WTC11 (cell line): ENCODE results near the gene FLT3LG. TPM values are rescaled to one million over a fixed set of nuclear protein-coding genes. Genes with fewer than 3 reads are reported as not detected.

Source experiments
- ATAC-seq: fragments of 200-7000 bp; cut with Tn5 transposase; 2 replicates; pipeline ENCODE4 v1.10.0; 2021; ENCODE audit warnings: mild to moderate bottlenecking, moderate library complexity
- CTCF ChIA-PET: fragments of 300-600 bp; sonication (Branson Sonifier 250); formaldehyde crosslinking; loops from one replicate; lab custom pipeline; 2021; ENCODE audit warnings: antibody characterized with exemption; lab: Charles Lee
- POLR2A ChIA-PET: fragments of 350-600 bp; sonication (Branson Sonifier 250); formaldehyde crosslinking; loops from one replicate; lab custom pipeline; 2021; ENCODE audit warnings: antibody characterized with exemption; lab: Charles Lee
- DNase-seq: peaks from one replicate; pipeline ENCODE4 v3.0.0; 2021; ENCODE audit warnings: low spot score
- H3K27ac Mint-ChIP-seq: 2 replicates; pipeline ENCODE4 v1.8.0; 2021; ENCODE audit warnings: mixed read lengths
- H3K27me3 Mint-ChIP-seq: 2 replicates; pipeline ENCODE4 v1.8.0; 2021; ENCODE audit warnings: low read depth, mild to moderate bottlenecking, moderate library complexity, mixed read lengths
- H3K36me3 Mint-ChIP-seq: 2 replicates; pipeline ENCODE4 v1.8.0; 2021; ENCODE audit warnings: mixed read lengths
- H3K4me1 Mint-ChIP-seq: 2 replicates; pipeline ENCODE4 v1.8.0; 2022; ENCODE audit warnings: mixed read lengths
- H3K4me3 Mint-ChIP-seq: 2 replicates; pipeline ENCODE4 v1.8.0; 2021; ENCODE audit warnings: mild to moderate bottlenecking, moderate library complexity, mixed read lengths
- H3K9me3 Mint-ChIP-seq: 2 replicates; pipeline ENCODE4 v1.8.0; 2021; ENCODE audit warnings: mixed read lengths
- CREM ChIP-seq: sonication (generic); formaldehyde crosslinking; IDR thresholded peaks from 2 replicates; pipeline ENCODE4 v1.8.1; 2022; ENCODE audit warnings: mild to moderate bottlenecking, missing genetic modification reagents, moderate library complexity
- CTCF ChIP-seq: fragments of 200-600 bp; IDR thresholded peaks from 2 replicates; pipeline ENCODE4 v1.8.0; 2022; ENCODE audit warnings: antibody characterized with exemption
- E2F1 ChIP-seq: sonication (generic); formaldehyde crosslinking; IDR thresholded peaks from 2 replicates; pipeline ENCODE4 v1.8.0; 2022; ENCODE audit warnings: mild to moderate bottlenecking, missing genetic modification reagents
- E2F4 ChIP-seq: sonication (generic); formaldehyde crosslinking; IDR thresholded peaks from 2 replicates; pipeline ENCODE4 v1.8.1; 2022; ENCODE audit warnings: low read depth, mild to moderate bottlenecking, moderate library complexity, missing genetic modification reagents, borderline replicate concordance
- E2F5 ChIP-seq: sonication (generic); formaldehyde crosslinking; IDR thresholded peaks from 2 replicates; pipeline ENCODE4 v1.8.1; 2022; ENCODE audit warnings: mild to moderate bottlenecking, moderate library complexity, missing genetic modification reagents
- FOXJ3 ChIP-seq: sonication (generic); formaldehyde crosslinking; IDR thresholded peaks from 2 replicates; pipeline ENCODE4 v1.9.0; 2021; ENCODE audit warnings: missing genetic modification reagents, mild to moderate bottlenecking, borderline replicate concordance
- FOXP4 ChIP-seq: sonication (generic); formaldehyde crosslinking; IDR thresholded peaks from 2 replicates; pipeline ENCODE4 v1.8.0; 2022; ENCODE audit warnings: mild to moderate bottlenecking, missing genetic modification reagents
- GABPB1 ChIP-seq: sonication (generic); formaldehyde crosslinking; IDR thresholded peaks from 2 replicates; pipeline ENCODE4 v1.8.1; 2023; ENCODE audit warnings: mild to moderate bottlenecking, missing genetic modification reagents
- IRF1 ChIP-seq: sonication (generic); formaldehyde crosslinking; IDR thresholded peaks from 2 replicates; pipeline ENCODE4 v1.8.0; 2023; ENCODE audit warnings: missing genetic modification reagents
- MAX ChIP-seq: sonication (generic); formaldehyde crosslinking; IDR thresholded peaks from 2 replicates; pipeline ENCODE4 v1.8.0; 2022; ENCODE audit warnings: mild to moderate bottlenecking, missing genetic modification reagents
- MLX ChIP-seq: sonication (generic); formaldehyde crosslinking; IDR thresholded peaks from 2 replicates; pipeline ENCODE4 v1.8.1; 2023; ENCODE audit warnings: mild to moderate bottlenecking, missing genetic modification reagents, moderate library complexity
- MXD4 ChIP-seq: fragments of 250-450 bp; sonication (Bioruptor Pico); IDR thresholded peaks from 2 replicates; pipeline ENCODE4 v1.8.0; 2021; ENCODE audit warnings: mild to moderate bottlenecking, moderate library complexity, borderline replicate concordance
- NFYB ChIP-seq: sonication (generic); formaldehyde crosslinking; conservative IDR thresholded peaks from 2 replicates; pipeline ENCODE4 v1.8.0; 2022; ENCODE audit warnings: low read depth, missing genetic modification reagents
- SMAD3 ChIP-seq: sonication (generic); formaldehyde crosslinking; IDR thresholded peaks from 2 replicates; pipeline ENCODE4 v1.8.0; 2022; ENCODE audit warnings: missing genetic modification reagents, mild to moderate bottlenecking, borderline replicate concordance
- SMAD4 ChIP-seq: sonication (generic); formaldehyde crosslinking; IDR thresholded peaks from 2 replicates; pipeline ENCODE4 v1.8.0; 2022; ENCODE audit warnings: mild to moderate bottlenecking, missing genetic modification reagents
- SP1 ChIP-seq: sonication (generic); formaldehyde crosslinking; conservative IDR thresholded peaks from 2 replicates; pipeline ENCODE4 v1.8.1; 2022; ENCODE audit warnings: missing genetic modification reagents
- ZBTB43 ChIP-seq: sonication (generic); formaldehyde crosslinking; IDR thresholded peaks from 2 replicates; pipeline ENCODE4 v1.8.1; 2023; ENCODE audit warnings: mild to moderate bottlenecking, missing genetic modification reagents
- ZNF121 ChIP-seq: sonication (generic); formaldehyde crosslinking; IDR thresholded peaks from 2 replicates; pipeline ENCODE4 v1.8.0; 2023; ENCODE audit warnings: missing genetic modification reagents
- ZNF263 ChIP-seq: sonication (generic); formaldehyde crosslinking; IDR thresholded peaks from 2 replicates; pipeline ENCODE4 v1.8.1; 2022; ENCODE audit warnings: low read depth, mild to moderate bottlenecking, moderate library complexity, missing genetic modification reagents
- total RNA-seq: library from RNA; stranded (reverse); gene quantifications from 3 replicates; pipeline ENCODE4 v1.2.3, GENCODE V29; 2021

The FLT3LG gene
- total RNA-seq, 1 experiment from 2014 or later, result 2.9 TPM

- Mint-ChIP-seq H3K4me3 (peak overlapping the region; percentile 46), H3K27me3 (peaks cover 17% of the 10 kb centered on the region), H3K36me3 (no peaks in the 10 kb centered on the region), H3K4me1 (peaks cover 10% of the 10 kb centered on the region), H3K27ac (peak overlapping the region; percentile 94), H3K9me3 (no peaks in the 10 kb centered on the region)
- peak; percentile 90 for ATAC-seq
- ChIA-PET POLR2A (interaction anchor here (1.0 to 1.6 kb wide), 4 partner anchors 23 to 72 kb away, joined by 3 to 5 read pairs (median 3); partner anchors contain the start of genes ALDH16A1 and PIH1D1), CTCF (interaction anchor here (0.6 to 3.1 kb wide), 36 partner anchors 9 to 324 kb away, joined by 3 to 19 read pairs (median 5); partner anchors contain the start of genes ALDH16A1, DKKL1, GFY and PIH1D1)
- TF ChIP-seq E2F4 (CRISPR knock-in tag), result no peak
- TF ChIP-seq ZBTB43 (CRISPR knock-in tag), result no peak
- TF ChIP-seq SP1 (CRISPR knock-in tag), result 0 out of 2 replicates have a peak, but pooled peaks have one; percentile 23
- TF ChIP-seq GABPB1 (CRISPR knock-in tag), result no peak
- peak; percentile 90 for TF ChIP-seq ZNF263 (CRISPR knock-in tag)
- TF ChIP-seq CTCF, result peak; percentile 37; the same call in 1 of the 2 replicates
- TF ChIP-seq MAX (CRISPR knock-in tag), result no peak
- no peak for TF ChIP-seq ZNF121 (CRISPR knock-in tag)
- peak; percentile 96 for DNase-seq
Observed at GRCh38 chr19:49475995-49476880, 2.2 kb downstream of the FLT3LG start.

GRCh38 chr19:49479975-49480628, 6.1 kb downstream of the FLT3LG start:
- peaks cover 10% of the 10 kb centered on the region for H3K4me1 Mint-ChIP-seq
- TF ChIP-seq E2F1 (CRISPR knock-in tag) (no peak), E2F5 (CRISPR knock-in tag) (no peak), MXD4 (CRISPR knock-in tag) (no peak), ZBTB43 (CRISPR knock-in tag) (no peak), MLX (CRISPR knock-in tag) (no peak), CREM (CRISPR knock-in tag) (no peak), SMAD4 (CRISPR knock-in tag) (no peak), NFYB (CRISPR knock-in tag) (no peak), FOXJ3 (CRISPR knock-in tag) (no peak), IRF1 (no peak), SP1 (CRISPR knock-in tag) (no peak), FOXP4 (CRISPR knock-in tag) (no peak), SMAD3 (CRISPR knock-in tag) (no peak)
- H3K36me3 Mint-ChIP-seq, result no peaks in the 10 kb centered on the region
- POLR2A ChIA-PET, result no interaction called here
- H3K9me3 Mint-ChIP-seq, result no peaks in the 10 kb centered on the region
- DNase-seq (no peak), ATAC-seq (no peak)
- CTCF ChIA-PET, result interaction anchor here (0.6 to 1.8 kb wide), 2 partner anchors 66 to 254 kb away, joined by 4 to 15 read pairs; no protein-coding TSS in a partner anchor
- H3K27ac Mint-ChIP-seq, result no peak overlapping the region
- H3K4me3 Mint-ChIP-seq, result 0 out of 2 replicates have a peak overlapping the region, but pooled peaks have one; percentile 16
- peaks cover 10% of the 10 kb centered on the region for H3K27me3 Mint-ChIP-seq
